GM23338 (cell line): ENCODE results near the gene FHDC1. TPM values are rescaled to one million over a fixed set of nuclear protein-coding genes. Genes with fewer than 3 reads are reported as not detected.
A peak's percentile ranks its signal among the peaks of the same experiment; 100 is the strongest.

Experiments used
- ATAC-seq: fragments of 200-7000 bp; cut with Tn5 transposase; 3 replicates; pipeline ENCODE4 v1.9.1; 2020
- DNase-seq: peaks from one replicate; pipeline ENCODE4 v3.0.0-alpha.2; 2015; ENCODE audit warnings: low spot score
- H2AFZ ChIP-seq: fragments of 200-600 bp; sonication (generic); 2 replicates; pipeline ENCODE4 v1.8.0; 2016; ENCODE audit warnings: antibody characterized with exemption, mild to moderate bottlenecking, moderate library complexity
- H3F3A ChIP-seq: fragments of 200-600 bp; sonication (generic); replicated peaks from 2 replicates; pipeline ENCODE4 v1.8.0; 2017; ENCODE audit warnings: antibody characterized with exemption, mixed run types, low read depth
- H3K27ac ChIP-seq: fragments of 200-600 bp; sonication (generic); 2 replicates; pipeline ENCODE4 v1.6.1; 2016; ENCODE audit warnings: low read depth
- H3K27me3 ChIP-seq: fragments of 200-600 bp; sonication (generic); 2 replicates; pipeline ENCODE4 v1.8.0; 2016; ENCODE audit warnings: mild to moderate bottlenecking, mixed run types, moderate library complexity; ENCODE audit not compliant: insufficient read depth
- H3K36me3 ChIP-seq: fragments of 200-600 bp; sonication (generic); 2 replicates; pipeline ENCODE4 v1.8.0; 2016; ENCODE audit warnings: mild to moderate bottlenecking; ENCODE audit not compliant: insufficient read depth
- H3K4me1 ChIP-seq: fragments of 200-600 bp; sonication (generic); 2 replicates; pipeline ENCODE4 v1.8.0; 2016; ENCODE audit warnings: mild to moderate bottlenecking, moderate library complexity; ENCODE audit not compliant: insufficient read depth
- H3K4me2 ChIP-seq: fragments of 200-600 bp; sonication (generic); 2 replicates; pipeline ENCODE4 v1.7.1; 2017; ENCODE audit warnings: mixed run types
- H3K4me3 ChIP-seq: fragments of 200-600 bp; sonication (generic); 2 replicates; pipeline ENCODE4 v1.6.1; 2016; ENCODE audit warnings: mixed run types
- H3K79me2 ChIP-seq: fragments of 200-600 bp; sonication (generic); replicated peaks from 2 replicates; pipeline ENCODE4 v1.8.0; 2017; ENCODE audit warnings: mild to moderate bottlenecking; ENCODE audit not compliant: insufficient read depth
- H3K9me2 ChIP-seq: fragments of 200-600 bp; sonication (generic); 2 replicates; pipeline ENCODE4 v1.8.0; 2017; ENCODE audit not compliant: insufficient read depth
- H4K20me1 ChIP-seq: fragments of 200-600 bp; sonication (generic); replicated peaks from 2 replicates; pipeline ENCODE4 v1.8.0; 2017; ENCODE audit warnings: mild to moderate bottlenecking; ENCODE audit not compliant: insufficient read depth
- H3K27ac Mint-ChIP-seq: 2 replicates; pipeline ENCODE4 v1.8.0; 2020; ENCODE audit warnings: inconsistent platforms, mild to moderate bottlenecking, moderate library complexity, mixed read lengths
- H3K27me3 Mint-ChIP-seq: 3 replicates; pipeline ENCODE4 v1.8.0; 2022; ENCODE audit warnings: low read depth, mild to moderate bottlenecking, moderate library complexity, mixed read lengths, inconsistent platforms; ENCODE audit not compliant: insufficient read depth, poor library complexity
- H3K36me3 Mint-ChIP-seq: 3 replicates; pipeline ENCODE4 v1.8.0; 2021; ENCODE audit warnings: low read depth, mild to moderate bottlenecking, inconsistent platforms, moderate library complexity, mixed read lengths
- H3K4me1 Mint-ChIP-seq: 3 replicates; pipeline ENCODE4 v1.8.0; 2020; ENCODE audit warnings: mild to moderate bottlenecking, inconsistent platforms, mixed read lengths
- H3K4me3 Mint-ChIP-seq: 3 replicates; pipeline ENCODE4 v1.8.0; 2021; ENCODE audit warnings: moderate library complexity, mild to moderate bottlenecking, inconsistent platforms, mixed read lengths
- H3K9me3 Mint-ChIP-seq: 3 replicates; pipeline ENCODE4 v1.8.0; 2020; ENCODE audit warnings: moderate library complexity, mild to moderate bottlenecking, inconsistent platforms, mixed read lengths
- CREB1 ChIP-seq: fragments of 250-450 bp; sonication (Bioruptor Pico); IDR thresholded peaks from 2 replicates; pipeline ENCODE4 v1.5.0; 2020; ENCODE audit warnings: low read depth, mild to moderate bottlenecking, moderate library complexity
- CTCF ChIP-seq, 2 experiments: fragments of 200-600 bp in 1 of 2; sonication (generic) in 1 of 2; conservative IDR thresholded peaks; 2 replicates each; pipeline versions ENCODE4 v1.5.1 to v1.6.1; 2016 to 2017; ENCODE audit warnings: antibody characterized with exemption in 2 of 2, low read depth in 2 of 2, mild to moderate bottlenecking in 2 of 2, moderate library complexity in 1 of 2
- ETS1 ChIP-seq: IDR thresholded peaks from 2 replicates; pipeline ENCODE4 v1.6.1; 2016; ENCODE audit warnings: antibody characterized with exemption
- EZH2 ChIP-seq: fragments of 200-600 bp; sonication (generic); IDR thresholded peaks from one replicate; pipeline ENCODE4 v1.8.0; 2017; ENCODE audit warnings: antibody characterized with exemption, mild to moderate bottlenecking, low read depth; ENCODE audit not compliant: unreplicated experiment
- EZH2phosphoT487 ChIP-seq: fragments of 200-600 bp; sonication (generic); IDR thresholded peaks from one replicate; pipeline ENCODE4 v1.8.1; 2018; ENCODE audit warnings: antibody characterized with exemption; ENCODE audit not compliant: unreplicated experiment
- NANOG ChIP-seq: IDR thresholded peaks from 2 replicates; pipeline ENCODE4 v1.6.1; 2016; ENCODE audit warnings: antibody characterized with exemption, borderline replicate concordance
- POLR2AphosphoS5 ChIP-seq: IDR thresholded peaks from 2 replicates; pipeline ENCODE4 v1.6.1; 2016; ENCODE audit warnings: antibody characterized with exemption, low read depth
- REST ChIP-seq: IDR thresholded peaks from one replicate; pipeline ENCODE4 v1.6.1; 2018; ENCODE audit warnings: antibody characterized with exemption; ENCODE audit not compliant: unreplicated experiment
- STAT1 ChIP-seq: IDR thresholded peaks from one replicate; pipeline ENCODE4 v1.6.1; 2016; ENCODE audit warnings: antibody characterized with exemption; ENCODE audit not compliant: unreplicated experiment
- ZNF331 ChIP-seq: fragments of 250-450 bp; sonication (Bioruptor Pico); IDR thresholded peaks from 2 replicates; pipeline ENCODE4 v1.5.0; 2020; ENCODE audit warnings: low read depth, mild to moderate bottlenecking, moderate library complexity
- polyA plus RNA-seq: library from polyadenylated mRNA; unstranded; fragments of >200 nt; fragmentation: Nextera tagmentation; extraction: Ambion mirVana; gene quantifications from 2 replicates; pipeline ENCODE4 v1.2.1, GENCODE V29; 2016
- total RNA-seq: library from RNA; depleted of rRNA; stranded (reverse); fragments of >200 nt; shearing (Covaris generic); gene quantifications from 2 replicates; pipeline ENCODE4 v1.2.3, GENCODE V29; 2014

The FHDC1 gene
- total and polyA plus RNA-seq, 2 experiments from 2014 or later, result 9.5 to 22.8 TPM

GRCh38 chr4:153027866-153028265 lies 91.7 kb downstream of the FHDC1 start:
- Mint-ChIP-seq H3K27ac (no peak overlapping the region), H3K36me3 (peaks cover 27% of the 10 kb centered on the region; the same call in 2 of the 3 replicates)
- no peaks in the 10 kb centered on the region; the same call in 1 of the 2 replicates for H3K36me3 ChIP-seq

More at GRCh38 chr4:153027866-153028265, 91.7 kb downstream of the FHDC1 start:
- no peak for DNase-seq
- no peaks in the 10 kb centered on the region for H3K4me1 ChIP-seq
- no peaks in the 10 kb centered on the region for H3K9me2 ChIP-seq
- H3K4me2 ChIP-seq, result no peak overlapping the region
- Mint-ChIP-seq H3K9me3 (peaks cover 4% of the 10 kb centered on the region; the same call in 2 of the 3 replicates), H3K4me1 (peaks cover 13% of the 10 kb centered on the region), H3K4me3 (no peak overlapping the region), H3K27me3 (peaks cover 2% of the 10 kb centered on the region)
- no peaks in the 10 kb centered on the region; the same call in 1 of the 2 replicates for H3K27me3 ChIP-seq
- H4K20me1 ChIP-seq, result no peaks in the 10 kb centered on the region
- H2AFZ ChIP-seq, result peak overlapping the region; percentile 47; the same call in 1 of the 2 replicates
- no peaks in the 10 kb centered on the region for H3F3A ChIP-seq
- TF ChIP-seq EZH2 (no peak), POLR2AphosphoS5 (no peak), ZNF331 (CRISPR knock-in tag) (no peak), STAT1 (no peak), REST (no peak), EZH2phosphoT487 (no peak), CREB1 (CRISPR knock-in tag) (no peak), ETS1 (no peak), CTCF (conservative IDR thresholded peaks at IDR 0.05; ENCODE audit: low read depth in 2 of 2) (no peak), NANOG (no peak)
- ATAC-seq, result no peak
- H3K4me3 ChIP-seq, result no peak overlapping the region
- no peaks in the 10 kb centered on the region for H3K79me2 ChIP-seq
- no peak overlapping the region for H3K27ac ChIP-seq
